ENCODE data around the gene SAP30BP. TPM values are rescaled to one million over a fixed set of nuclear protein-coding genes. Genes with fewer than 3 reads are reported as not detected.
A peak's percentile ranks its signal among the peaks of the same experiment; 100 is the strongest.

SAP30BP gene
- total RNA-seq, 8 experiments from 2014 or later = 52.5 to 106 (median 75.2) TPM

DNA sequence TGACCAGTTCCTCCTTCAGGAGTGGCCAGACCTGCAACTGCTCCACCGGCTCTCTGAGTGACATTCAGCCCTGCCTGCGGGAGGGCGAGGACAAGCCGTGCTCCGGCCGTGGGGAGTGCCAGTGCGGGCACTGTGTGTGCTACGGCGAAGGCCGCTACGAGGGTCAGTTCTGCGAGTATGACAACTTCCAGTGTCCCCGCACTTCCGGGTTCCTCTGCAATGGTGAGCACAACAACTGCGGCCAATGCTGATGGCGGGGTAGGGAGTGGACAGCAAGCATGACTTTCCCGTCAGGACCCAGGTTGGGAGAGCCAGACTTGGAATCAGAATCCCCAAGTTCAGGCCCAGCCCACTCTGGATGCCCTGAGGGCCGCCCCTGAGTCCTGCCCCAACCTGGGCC is 66.3 kb downstream of the SAP30BP start:
- peaks cover 9 to 12% of the 10 kb centered on the region in 2 donors for H3K4me1 ChIP-seq (replicated peaks in 1 of 2)
- H3K4me3 ChIP-seq = no peak overlapping the region
- no peak overlapping the region for H3K27ac ChIP-seq
- no peak for ATAC-seq (replicated peaks in 6 of 8)
- in situ Hi-C loops (cut with MboI; ENCODE audit: low pct_unique_long_range_greater_than_20kb in 2 of 9, low sequenced_read_pairs in 9 of 9, unreplicated experiment in 9 of 9) = no loop called here
- 60 to 100% (median 100%) methylated on average over 1 to 5 of the region's 18 CpGs; no CpG with 5 or more reads in 5 of the 10 experiments for WGBS, 10 experiments

DNA sequence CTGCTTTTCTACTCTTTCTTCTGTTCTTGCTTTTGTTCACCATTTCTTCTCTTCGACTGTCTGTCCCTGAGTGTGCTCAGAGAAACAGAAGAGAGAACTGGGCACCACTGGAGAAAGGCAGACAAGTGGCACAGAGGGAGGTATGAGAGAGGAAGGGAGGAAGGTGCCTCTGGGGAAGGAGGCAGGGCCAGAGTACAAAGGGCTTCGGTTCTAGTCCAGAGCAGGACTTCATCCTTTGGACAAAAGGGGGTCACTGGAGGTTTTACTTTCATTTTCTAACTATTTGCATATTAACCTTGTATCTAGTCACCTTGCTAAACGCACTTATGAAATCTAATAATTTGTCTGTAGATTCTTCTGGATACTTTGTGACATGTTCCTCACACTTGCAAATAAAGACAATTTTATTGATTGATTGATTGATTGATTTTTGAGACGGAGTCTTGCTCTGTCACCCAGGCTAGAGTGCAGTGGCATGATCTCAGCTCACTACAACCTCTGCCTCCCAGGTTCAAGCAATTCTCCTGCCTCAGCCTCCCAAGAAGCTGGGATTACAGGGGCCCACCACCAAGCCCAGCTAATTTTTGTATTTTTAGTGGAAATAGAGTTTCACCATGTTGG is 67.6 kb downstream of the SAP30BP start:
- Histone ChIP-seq H3K4me3 (no peak overlapping the region), H3K4me1 (replicated peaks in 1 of 2) (peaks cover 12 to 13% of the 10 kb centered on the region in 2 donors), H3K27ac (no peak overlapping the region)
- no peak for ATAC-seq (replicated peaks in 6 of 8)
- WGBS, 10 experiments = 43 to 94% (median 70%) methylated on average over 1 to 4 of the region's 4 CpGs; no CpG with 5 or more reads in 2 of the 10 experiments
- in situ Hi-C loops (cut with MboI; ENCODE audit: low pct_unique_long_range_greater_than_20kb in 2 of 9, low sequenced_read_pairs in 9 of 9, unreplicated experiment in 9 of 9) = no loop called here

DNA sequence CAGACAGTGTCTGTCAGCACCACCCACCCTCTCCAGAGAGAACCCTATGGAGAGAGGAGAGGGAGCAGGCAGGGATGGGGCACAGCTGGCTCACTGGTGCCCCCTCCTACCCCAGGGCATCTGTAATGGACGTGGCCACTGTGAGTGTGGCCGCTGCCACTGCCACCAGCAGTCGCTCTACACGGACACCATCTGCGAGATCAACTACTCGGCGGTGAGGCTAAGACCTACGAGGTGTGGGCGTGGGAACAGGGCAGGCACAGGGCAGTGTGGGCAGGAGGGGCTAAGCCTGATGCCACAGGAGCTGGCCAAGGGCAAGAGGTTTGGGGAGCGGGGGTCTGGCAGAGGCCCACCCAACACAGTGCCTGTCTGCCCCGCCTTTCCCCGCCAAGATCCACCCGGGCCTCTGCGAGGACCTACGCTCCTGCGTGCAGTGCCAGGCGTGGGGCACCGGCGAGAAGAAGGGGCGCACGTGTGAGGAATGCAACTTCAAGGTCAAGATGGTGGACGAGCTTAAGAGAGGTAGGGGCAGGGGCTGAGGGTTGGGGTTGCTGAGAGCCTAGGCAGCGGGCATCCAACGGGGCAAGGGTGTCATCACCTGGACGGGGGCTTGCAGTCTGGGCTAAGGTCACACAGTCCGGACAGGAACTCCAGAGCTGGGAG is 69.2 kb downstream of the SAP30BP start:
- ATAC-seq (replicated peaks in 6 of 8) = no peak
- in situ Hi-C loops (cut with MboI; ENCODE audit: low pct_unique_long_range_greater_than_20kb in 2 of 9, low sequenced_read_pairs in 9 of 9, unreplicated experiment in 9 of 9) = no loop called here
- Histone ChIP-seq H3K27ac (no peak overlapping the region), H3K4me3 (no peak overlapping the region), H3K4me1 (replicated peaks in 1 of 2) (peaks cover 12 to 13% of the 10 kb centered on the region in 2 donors)
- WGBS, 10 experiments = 50 to 90% methylated on average over 1 to 2 of the region's 26 CpGs; no CpG with 5 or more reads in 8 of the 10 experiments

DNA sequence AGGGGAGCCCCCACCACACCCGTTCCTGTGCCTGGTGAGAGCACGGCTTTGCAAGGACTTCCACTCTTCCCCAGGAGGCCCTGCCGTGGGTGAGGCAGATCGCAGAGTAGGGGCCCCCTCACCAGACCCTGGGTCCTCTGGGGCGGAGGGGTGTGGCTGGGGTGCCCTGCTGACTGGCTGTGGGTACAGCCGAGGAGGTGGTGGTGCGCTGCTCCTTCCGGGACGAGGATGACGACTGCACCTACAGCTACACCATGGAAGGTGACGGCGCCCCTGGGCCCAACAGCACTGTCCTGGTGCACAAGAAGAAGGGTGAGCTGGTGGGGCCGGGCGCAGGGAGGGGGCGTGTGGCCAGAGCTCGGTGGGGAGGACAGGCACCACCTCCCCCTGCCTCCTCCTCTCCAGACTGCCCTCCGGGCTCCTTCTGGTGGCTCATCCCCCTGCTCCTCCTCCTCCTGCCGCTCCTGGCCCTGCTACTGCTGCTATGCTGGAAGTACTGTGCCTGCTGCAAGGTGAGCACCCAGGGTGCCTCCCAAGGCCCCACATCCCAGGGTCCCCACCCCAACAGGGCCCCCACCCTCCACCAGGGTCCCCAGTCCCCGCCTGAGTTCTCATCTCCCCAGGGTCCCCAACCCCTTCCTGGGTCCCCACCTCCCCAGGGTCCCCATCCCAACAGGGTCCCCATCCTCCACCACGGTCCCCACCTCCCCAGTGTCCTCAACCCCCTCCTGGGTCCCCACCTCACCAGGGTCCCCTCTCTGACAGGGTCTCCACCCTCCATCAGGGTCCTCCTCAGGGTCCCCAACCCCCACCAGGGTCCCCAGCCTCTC is 70.2 kb downstream of the SAP30BP start:
- WGBS, 10 experiments = 80 to 100% methylated on average over 1 of the region's 20 CpGs; no CpG with 5 or more reads in 8 of the 10 experiments
- in situ Hi-C loops (cut with MboI; ENCODE audit: low pct_unique_long_range_greater_than_20kb in 2 of 9, low sequenced_read_pairs in 9 of 9, unreplicated experiment in 9 of 9) = no loop called here
- ATAC-seq (replicated peaks in 6 of 8) = peak in 4 of 8 experiments; percentile 4 to 8 (median 6)
- H3K4me3 ChIP-seq = no peak overlapping the region
- peaks cover 12 to 13% of the 10 kb centered on the region in 2 donors for H3K4me1 ChIP-seq (replicated peaks in 1 of 2)
- H3K27ac ChIP-seq = peak overlapping the region in 1 of 2 donors; percentile 42

DNA sequence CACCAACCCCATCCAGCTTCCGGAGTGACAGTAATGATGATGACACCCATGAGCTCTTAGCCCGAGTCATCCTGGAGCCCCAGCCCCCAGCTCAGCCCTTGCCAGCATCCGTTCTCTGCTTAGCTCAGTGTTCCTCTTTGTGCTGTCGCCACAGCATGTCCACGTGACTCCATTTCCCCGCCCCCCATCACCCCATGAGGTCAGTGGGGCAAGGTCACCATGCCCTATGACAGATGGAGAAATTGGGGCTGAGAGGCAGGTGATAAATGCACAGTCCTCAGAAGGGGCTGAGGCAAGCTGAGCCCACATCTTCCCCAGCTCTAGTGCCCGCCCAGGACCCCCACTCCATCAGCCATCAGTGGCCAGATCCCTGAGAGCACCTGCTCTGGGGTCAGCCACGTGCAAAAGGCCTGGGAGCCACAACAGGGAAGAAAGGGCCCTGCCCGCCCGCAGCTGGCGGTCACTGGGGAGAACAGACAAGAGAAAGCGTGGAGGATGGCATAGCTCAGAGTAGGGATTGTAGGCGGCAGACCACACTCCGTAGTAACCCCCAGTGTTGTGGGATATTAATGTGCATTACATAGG is 71.2 kb downstream of the SAP30BP start:
- in situ Hi-C loops (cut with MboI; ENCODE audit: low pct_unique_long_range_greater_than_20kb in 2 of 9, low sequenced_read_pairs in 9 of 9, unreplicated experiment in 9 of 9) = no loop called here
- Histone ChIP-seq H3K4me1 (replicated peaks in 1 of 2) (peaks cover 12 to 13% of the 10 kb centered on the region in 2 donors), H3K4me3 (no peak overlapping the region), H3K27ac (peak overlapping the region; percentile 40 to 64)
- ATAC-seq (replicated peaks in 6 of 8) = peak in 5 of 8 experiments; percentile 74 to 89 (median 80)
- 40 to 90% (median 75%) methylated on average over 1 to 6 of the region's 14 CpGs; no CpG with 5 or more reads in 4 of the 10 experiments for WGBS, 10 experiments

- in situ Hi-C loops (cut with MboI; ENCODE audit: low pct_unique_long_range_greater_than_20kb in 2 of 9, low sequenced_read_pairs in 9 of 9, unreplicated experiment in 9 of 9) = no loop called here
- ATAC-seq (replicated peaks in 6 of 8) = no peak
- 80 to 100% (median 94%) methylated on average over 1 to 7 of the region's 7 CpGs; no CpG with 5 or more reads in 4 of the 10 experiments for WGBS, 10 experiments
- H3K4me3 ChIP-seq = no peak overlapping the region
- H3K4me1 ChIP-seq (replicated peaks in 1 of 2) = peaks cover 12 to 13% of the 10 kb centered on the region in 2 donors
- no peak overlapping the region for H3K27ac ChIP-seq
Measured at GRCh38 chr17:75739174-75739573, 72.0 kb downstream of the SAP30BP start.

DNA sequence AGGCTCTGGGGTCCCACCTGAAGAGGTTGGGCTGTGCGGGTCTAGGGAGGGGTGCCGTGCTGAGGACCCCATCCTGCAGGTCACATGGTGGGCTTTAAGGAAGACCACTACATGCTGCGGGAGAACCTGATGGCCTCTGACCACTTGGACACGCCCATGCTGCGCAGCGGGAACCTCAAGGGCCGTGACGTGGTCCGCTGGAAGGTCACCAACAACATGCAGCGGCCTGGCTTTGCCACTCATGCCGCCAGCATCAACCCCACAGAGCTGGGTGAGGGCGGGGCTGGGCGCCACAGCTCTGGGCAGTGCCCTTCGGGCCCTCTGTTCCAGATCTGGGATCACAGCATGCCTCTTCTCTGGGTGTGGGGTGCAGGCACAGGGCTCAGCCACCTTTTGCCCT is 72.7 kb downstream of the SAP30BP start:
- WGBS, 10 experiments = 60 to 100% (median 91%) methylated on average over 1 to 3 of the region's 14 CpGs; no CpG with 5 or more reads in 6 of the 10 experiments
- in situ Hi-C loops (cut with MboI; ENCODE audit: low pct_unique_long_range_greater_than_20kb in 2 of 9, low sequenced_read_pairs in 9 of 9, unreplicated experiment in 9 of 9) = loop anchor here in 1 of 9 experiments (10.0 kb wide), 1 partner anchor 65 kb away; no protein-coding TSS in a partner anchor
- H3K27ac ChIP-seq = no peak overlapping the region
- no peak overlapping the region for H3K4me3 ChIP-seq
- no peak for ATAC-seq (replicated peaks in 6 of 8)
- peaks cover 12 to 13% of the 10 kb centered on the region in 2 donors for H3K4me1 ChIP-seq (replicated peaks in 1 of 2)

GRCh38 chr17:75740215-75740614 is 73.1 kb downstream of the SAP30BP start:
- in situ Hi-C loops (cut with MboI; ENCODE audit: low pct_unique_long_range_greater_than_20kb in 2 of 9, low sequenced_read_pairs in 9 of 9, unreplicated experiment in 9 of 9) = loop anchor here in 1 of 9 experiments (10.0 kb wide), 1 partner anchor 65 kb away; no protein-coding TSS in a partner anchor
- H3K4me1 ChIP-seq (replicated peaks in 1 of 2) = peaks cover 12 to 13% of the 10 kb centered on the region in 2 donors
- 70 to 97% methylated on average over 5 to 7 of the region's 17 CpGs; no CpG with 5 or more reads in 8 of the 10 experiments for WGBS, 10 experiments
- H3K27ac ChIP-seq = no peak overlapping the region
- no peak for ATAC-seq (replicated peaks in 6 of 8)
- H3K4me3 ChIP-seq = no peak overlapping the region

DNA sequence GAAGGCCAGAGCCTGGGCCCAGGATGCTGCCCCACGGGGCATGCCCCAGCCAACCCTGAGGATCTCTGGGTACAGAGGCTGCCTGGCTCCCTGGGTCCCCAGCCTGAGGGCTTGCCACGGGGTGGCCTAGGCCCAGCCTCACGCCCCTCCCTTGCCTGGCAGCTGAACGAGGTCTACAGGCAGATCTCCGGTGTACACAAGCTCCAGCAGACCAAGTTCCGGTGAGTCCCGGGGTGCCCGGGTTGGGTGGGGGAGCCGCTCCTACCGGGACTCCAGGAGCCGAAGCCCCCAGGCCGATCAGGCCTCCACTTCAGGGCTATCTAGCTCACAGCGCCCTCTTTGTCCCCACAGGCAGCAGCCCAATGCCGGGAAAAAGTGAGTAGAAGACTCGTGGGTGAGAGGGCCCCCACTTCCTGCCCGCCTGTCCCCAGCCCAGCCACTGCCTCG is 73.5 kb downstream of the SAP30BP start:
- in situ Hi-C loops (cut with MboI; ENCODE audit: low pct_unique_long_range_greater_than_20kb in 2 of 9, low sequenced_read_pairs in 9 of 9, unreplicated experiment in 9 of 9) = loop anchor here in 1 of 9 experiments (10.0 kb wide), 1 partner anchor 66 kb away; no protein-coding TSS in a partner anchor
- no peak for ATAC-seq (replicated peaks in 6 of 8)
- 73 to 80% methylated on average over 3 to 6 of the region's 17 CpGs; no CpG with 5 or more reads in 8 of the 10 experiments for WGBS, 10 experiments
- no peak overlapping the region for H3K4me3 ChIP-seq
- H3K27ac ChIP-seq = no peak overlapping the region
- H3K4me1 ChIP-seq (replicated peaks in 1 of 2) = peaks cover 12 to 13% of the 10 kb centered on the region in 2 donors

DNA sequence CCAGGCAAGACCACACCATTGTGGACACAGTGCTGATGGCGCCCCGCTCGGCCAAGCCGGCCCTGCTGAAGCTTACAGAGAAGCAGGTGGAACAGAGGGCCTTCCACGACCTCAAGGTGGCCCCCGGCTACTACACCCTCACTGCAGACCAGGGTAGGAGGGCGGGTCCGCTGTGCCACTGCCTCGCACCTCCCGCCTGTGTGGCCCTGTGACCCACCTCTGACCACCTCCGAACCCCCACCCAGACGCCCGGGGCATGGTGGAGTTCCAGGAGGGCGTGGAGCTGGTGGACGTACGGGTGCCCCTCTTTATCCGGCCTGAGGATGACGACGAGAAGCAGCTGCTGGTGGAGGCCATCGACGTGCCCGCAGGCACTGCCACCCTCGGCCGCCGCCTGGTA is 75.2 kb downstream of the SAP30BP start:
- H3K4me1 ChIP-seq (replicated peaks in 1 of 2) = peaks cover 12 to 13% of the 10 kb centered on the region in 2 donors
- no peak overlapping the region for H3K4me3 ChIP-seq
- ATAC-seq (replicated peaks in 6 of 8) = no peak
- H3K27ac ChIP-seq = no peak overlapping the region
- in situ Hi-C loops (cut with MboI; ENCODE audit: low pct_unique_long_range_greater_than_20kb in 2 of 9, low sequenced_read_pairs in 9 of 9, unreplicated experiment in 9 of 9) = loop anchor here in 1 of 9 experiments (10.0 kb wide), 1 partner anchor 68 kb away; no protein-coding TSS in a partner anchor
- WGBS, 10 experiments = 94 to 100% (median 100%) methylated on average over 1 to 3 of the region's 25 CpGs; no CpG with 5 or more reads in 7 of the 10 experiments

DNA sequence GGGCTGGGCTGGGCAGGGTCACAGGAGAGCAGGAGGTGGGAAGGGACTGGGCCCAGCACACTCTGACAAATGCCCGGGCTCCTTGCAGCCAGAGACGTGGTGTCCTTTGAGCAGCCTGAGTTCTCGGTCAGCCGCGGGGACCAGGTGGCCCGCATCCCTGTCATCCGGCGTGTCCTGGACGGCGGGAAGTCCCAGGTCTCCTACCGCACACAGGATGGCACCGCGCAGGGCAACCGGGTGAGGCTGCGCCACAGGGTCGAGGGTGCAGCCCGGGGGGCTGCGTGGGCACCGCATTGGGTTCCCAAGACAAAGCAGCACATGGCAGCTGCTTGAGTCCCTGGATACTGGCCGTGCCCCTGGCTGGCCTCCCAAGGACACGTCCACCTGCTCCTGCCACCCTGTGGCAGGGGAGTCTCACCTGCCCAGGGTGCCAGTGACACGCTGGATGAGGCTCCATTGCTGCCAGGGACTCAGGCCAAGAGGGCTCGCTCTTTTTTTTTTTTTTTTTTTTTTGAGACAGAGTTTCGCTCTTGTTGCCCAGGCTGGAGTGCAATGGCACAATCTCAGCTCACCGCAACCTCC is 76.6 kb downstream of the SAP30BP start:
- H3K27ac ChIP-seq = no peak overlapping the region
- in situ Hi-C loops (cut with MboI; ENCODE audit: low pct_unique_long_range_greater_than_20kb in 2 of 9, low sequenced_read_pairs in 9 of 9, unreplicated experiment in 9 of 9) = loop anchor here in 1 of 9 experiments (10.0 kb wide), 1 partner anchor 69 kb away; no protein-coding TSS in a partner anchor
- WGBS, 10 experiments = 73 to 100% (median 95%) methylated on average over 1 to 6 of the region's 25 CpGs; no CpG with 5 or more reads in 7 of the 10 experiments
- ATAC-seq (replicated peaks in 6 of 8) = no peak
- peaks cover 0 to 1% of the 10 kb centered on the region in 2 donors for H3K4me1 ChIP-seq (replicated peaks in 1 of 2)
- H3K4me3 ChIP-seq = no peak overlapping the region

DNA sequence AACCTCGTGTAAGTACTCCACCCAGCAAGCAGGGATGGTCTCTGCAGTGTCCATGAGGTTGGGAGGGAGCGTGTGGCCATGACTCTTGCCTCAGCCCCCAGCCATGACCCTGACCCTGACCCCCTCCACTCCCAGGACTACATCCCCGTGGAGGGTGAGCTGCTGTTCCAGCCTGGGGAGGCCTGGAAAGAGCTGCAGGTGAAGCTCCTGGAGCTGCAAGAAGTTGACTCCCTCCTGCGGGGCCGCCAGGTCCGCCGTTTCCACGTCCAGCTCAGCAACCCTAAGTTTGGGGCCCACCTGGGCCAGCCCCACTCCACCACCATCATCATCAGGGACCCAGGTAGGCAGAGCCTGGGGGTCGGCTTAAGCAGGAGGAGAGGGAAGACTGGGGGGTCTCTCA is 81.6 kb downstream of the SAP30BP start:
- peaks cover 0 to 4% of the 10 kb centered on the region in 2 donors for H3K4me1 ChIP-seq (replicated peaks in 1 of 2)
- H3K4me3 ChIP-seq = no peak overlapping the region
- in situ Hi-C loops (cut with MboI; ENCODE audit: low pct_unique_long_range_greater_than_20kb in 2 of 9, low sequenced_read_pairs in 9 of 9, unreplicated experiment in 9 of 9) = loop anchor here in 3 of 9 experiments (5.0 to 10.0 kb wide), 2 partner anchors 74 to 76 kb away; no protein-coding TSS in a partner anchor
- WGBS, 10 experiments = 67 to 86% (median 70%) methylated on average over 1 to 3 of the region's 9 CpGs; no CpG with 5 or more reads in 5 of the 10 experiments
- ATAC-seq (replicated peaks in 6 of 8) = no peak
- no peak overlapping the region for H3K27ac ChIP-seq
